Keratinocyte (primary cell): ENCODE measurements around the gene LPIN1.

Experiments used
- EZH2 ChIP-seq: IDR thresholded peaks from one replicate; pipeline ENCODE4 v1.6.1; 2012; ENCODE audit warnings: inconsistent platforms, mild to moderate bottlenecking, low read length, moderate library complexity
- TF ChIP-seq, protein P1 (sequence below), 3 experiments: IDR thresholded peaks in 1 of 3; conservative IDR thresholded peaks in 1 of 3; optimal IDR thresholded peaks in 1 of 3; 2 replicates in 2 of 3; 3 replicates in 1 of 3; pipeline versions ENCODE3 to v1.5.1; 2011; ENCODE audit warnings: low read length in 3 of 3, mild to moderate bottlenecking in 3 of 3, moderate library complexity in 2 of 3, control low read depth in 1 of 3, inconsistent platforms in 1 of 3; ENCODE audit not compliant: insufficient read depth in 2 of 3; ENCODE audit errors: extremely low read depth in 1 of 3

DNA sequence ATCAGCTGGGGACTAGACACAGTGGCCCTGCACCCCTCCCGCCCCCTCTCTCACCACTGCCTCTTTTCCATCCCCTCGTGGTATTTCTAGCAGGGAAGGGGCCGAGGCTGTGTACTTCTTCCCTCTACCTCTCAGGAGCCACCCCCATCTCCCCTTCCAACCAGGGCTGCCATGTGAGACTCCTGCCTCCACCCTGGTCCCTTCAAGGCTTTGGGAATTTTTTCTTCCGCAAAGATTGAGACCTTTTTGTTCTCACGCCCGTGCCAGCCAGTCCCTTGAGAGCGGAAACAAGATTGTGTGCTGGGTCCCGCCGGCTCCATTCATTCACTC is 39.1 kb downstream of the LPIN1 start:
- TF ChIP-seq, protein P1, sequence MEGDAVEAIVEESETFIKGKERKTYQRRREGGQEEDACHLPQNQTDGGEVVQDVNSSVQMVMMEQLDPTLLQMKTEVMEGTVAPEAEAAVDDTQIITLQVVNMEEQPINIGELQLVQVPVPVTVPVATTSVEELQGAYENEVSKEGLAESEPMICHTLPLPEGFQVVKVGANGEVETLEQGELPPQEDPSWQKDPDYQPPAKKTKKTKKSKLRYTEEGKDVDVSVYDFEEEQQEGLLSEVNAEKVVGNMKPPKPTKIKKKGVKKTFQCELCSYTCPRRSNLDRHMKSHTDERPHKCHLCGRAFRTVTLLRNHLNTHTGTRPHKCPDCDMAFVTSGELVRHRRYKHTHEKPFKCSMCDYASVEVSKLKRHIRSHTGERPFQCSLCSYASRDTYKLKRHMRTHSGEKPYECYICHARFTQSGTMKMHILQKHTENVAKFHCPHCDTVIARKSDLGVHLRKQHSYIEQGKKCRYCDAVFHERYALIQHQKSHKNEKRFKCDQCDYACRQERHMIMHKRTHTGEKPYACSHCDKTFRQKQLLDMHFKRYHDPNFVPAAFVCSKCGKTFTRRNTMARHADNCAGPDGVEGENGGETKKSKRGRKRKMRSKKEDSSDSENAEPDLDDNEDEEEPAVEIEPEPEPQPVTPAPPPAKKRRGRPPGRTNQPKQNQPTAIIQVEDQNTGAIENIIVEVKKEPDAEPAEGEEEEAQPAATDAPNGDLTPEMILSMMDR (optimal IDR thresholded peaks at IDR 0.05 in 1 of 3, IDR thresholded peaks at IDR 0.05 in 1 of 3, conservative IDR thresholded peaks at IDR 0.05 in 1 of 3; ENCODE audit: extremely low read depth in 1 of 3, insufficient read depth in 2 of 3, low read length in 3 of 3), result no peak
- no peak for TF ChIP-seq EZH2
